HCT116 (cell line): ENCODE results near the gene RBMXL2.

Source experiments
- CBX3 ChIP-seq: IDR thresholded peaks from 2 replicates; pipeline ENCODE4 v1.6.1; 2012; ENCODE audit warnings: low read depth
- EZH2 ChIP-seq: fragments of 200-600 bp; sonication (generic); IDR thresholded peaks from 2 replicates; pipeline ENCODE4 v1.6.1; 2017; ENCODE audit warnings: antibody characterized with exemption, mixed run types
- EZH2phosphoT487 ChIP-seq: fragments of 200-600 bp; IDR thresholded peaks from 2 replicates; pipeline ENCODE4 v1.6.1; 2018; ENCODE audit warnings: antibody characterized with exemption, borderline replicate concordance
- JUND ChIP-seq: IDR thresholded peaks from 2 replicates; pipeline ENCODE4 v1.6.1; 2012
- POLR2A ChIP-seq: IDR thresholded peaks from 2 replicates; pipeline ENCODE4 v1.7.0; 2011; ENCODE audit warnings: borderline replicate concordance; ENCODE audit not compliant: insufficient read depth, insufficient read length; ENCODE audit errors: extremely low read depth
- POLR2AphosphoS5 ChIP-seq: IDR thresholded peaks from 2 replicates; pipeline ENCODE4 v1.6.1; 2011; ENCODE audit warnings: mild to moderate bottlenecking, low read depth, low read length, moderate library complexity
- RAD21 ChIP-seq: IDR thresholded peaks from 2 replicates; pipeline ENCODE4 v1.6.1; 2012; ENCODE audit warnings: low read depth, mild to moderate bottlenecking
- TF ChIP-seq, protein P1 (sequence below), 3 experiments: fragments of 200-600 bp in 1 of 3; sonication (generic) in 1 of 3; IDR thresholded peaks in 2 of 3; conservative IDR thresholded peaks in 1 of 3; 2 replicates each; pipeline ENCODE4 v1.5.1; 2012 to 2017; ENCODE audit warnings: low read depth in 2 of 3, low read length in 2 of 3, antibody characterized with exemption in 1 of 3, borderline replicate concordance in 1 of 3, control low read depth in 1 of 3, mild to moderate bottlenecking in 1 of 3, mixed read lengths in 1 of 3, mixed run types in 1 of 3, moderate library complexity in 1 of 3; ENCODE audit not compliant: insufficient read depth in 1 of 3
- TF ChIP-seq, protein P2 (sequence below): IDR thresholded peaks from 2 replicates; pipeline ENCODE4 v1.6.1; 2012
- TF ChIP-seq, protein P3 (sequence below): IDR thresholded peaks from 2 replicates; pipeline ENCODE4 v1.6.1; 2012

DNA sequence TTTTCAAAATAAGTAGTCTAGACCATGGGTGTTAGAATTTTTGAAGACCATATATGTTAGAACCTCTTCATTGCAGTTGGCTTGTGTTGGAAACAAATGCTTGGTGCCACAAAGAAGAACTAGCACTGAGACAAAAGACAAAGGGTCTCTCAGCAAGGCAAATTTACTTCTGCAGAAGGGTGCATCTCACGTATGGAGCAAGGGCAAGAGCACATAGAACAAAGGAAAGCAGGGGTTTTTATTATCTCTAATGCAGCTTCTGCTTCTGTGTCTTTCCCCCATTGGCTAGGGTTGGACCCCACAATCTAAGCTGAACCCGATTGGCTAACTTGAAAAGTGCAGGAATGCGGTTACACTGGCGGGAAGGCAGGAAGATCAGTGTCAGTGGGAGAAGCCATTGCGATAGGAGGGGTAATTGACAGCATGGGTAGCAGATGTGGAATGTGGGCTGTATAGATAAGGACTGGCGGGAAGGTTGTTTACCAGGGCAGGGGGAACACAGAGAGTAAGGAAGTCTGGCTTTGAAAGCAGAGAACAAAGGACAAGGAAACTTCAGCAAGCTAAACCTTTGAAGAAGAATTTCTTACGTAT lies 9.2 kb upstream of the RBMXL2 start:
- TF ChIP-seq RAD21 (no peak), EZH2phosphoT487 (no peak), CBX3 (no peak), POLR2A (no peak), POLR2AphosphoS5 (no peak), JUND (no peak), EZH2 (no peak)
- TF ChIP-seq, protein P1, sequence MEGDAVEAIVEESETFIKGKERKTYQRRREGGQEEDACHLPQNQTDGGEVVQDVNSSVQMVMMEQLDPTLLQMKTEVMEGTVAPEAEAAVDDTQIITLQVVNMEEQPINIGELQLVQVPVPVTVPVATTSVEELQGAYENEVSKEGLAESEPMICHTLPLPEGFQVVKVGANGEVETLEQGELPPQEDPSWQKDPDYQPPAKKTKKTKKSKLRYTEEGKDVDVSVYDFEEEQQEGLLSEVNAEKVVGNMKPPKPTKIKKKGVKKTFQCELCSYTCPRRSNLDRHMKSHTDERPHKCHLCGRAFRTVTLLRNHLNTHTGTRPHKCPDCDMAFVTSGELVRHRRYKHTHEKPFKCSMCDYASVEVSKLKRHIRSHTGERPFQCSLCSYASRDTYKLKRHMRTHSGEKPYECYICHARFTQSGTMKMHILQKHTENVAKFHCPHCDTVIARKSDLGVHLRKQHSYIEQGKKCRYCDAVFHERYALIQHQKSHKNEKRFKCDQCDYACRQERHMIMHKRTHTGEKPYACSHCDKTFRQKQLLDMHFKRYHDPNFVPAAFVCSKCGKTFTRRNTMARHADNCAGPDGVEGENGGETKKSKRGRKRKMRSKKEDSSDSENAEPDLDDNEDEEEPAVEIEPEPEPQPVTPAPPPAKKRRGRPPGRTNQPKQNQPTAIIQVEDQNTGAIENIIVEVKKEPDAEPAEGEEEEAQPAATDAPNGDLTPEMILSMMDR (IDR thresholded peaks at IDR 0.05 in 2 of 3, conservative IDR thresholded peaks at IDR 0.05 in 1 of 3; ENCODE audit: borderline replicate concordance in 1 of 3, insufficient read depth in 1 of 3, low read depth in 2 of 3, low read length in 2 of 3), result no peak
- TF ChIP-seq, protein P2, sequence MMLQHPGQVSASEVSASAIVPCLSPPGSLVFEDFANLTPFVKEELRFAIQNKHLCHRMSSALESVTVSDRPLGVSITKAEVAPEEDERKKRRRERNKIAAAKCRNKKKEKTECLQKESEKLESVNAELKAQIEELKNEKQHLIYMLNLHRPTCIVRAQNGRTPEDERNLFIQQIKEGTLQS, result no peak
- TF ChIP-seq, protein P3, sequence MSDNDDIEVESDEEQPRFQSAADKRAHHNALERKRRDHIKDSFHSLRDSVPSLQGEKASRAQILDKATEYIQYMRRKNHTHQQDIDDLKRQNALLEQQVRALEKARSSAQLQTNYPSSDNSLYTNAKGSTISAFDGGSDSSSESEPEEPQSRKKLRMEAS, result no peak
